ENCODE data around the gene TNF. TPM values are rescaled to one million over a fixed set of nuclear protein-coding genes. Genes with fewer than 3 reads are reported as not detected.

The TNF gene
- total and polyA plus RNA-seq, 2 of the 13 experiments (the other 11 are each of a cell fraction or from before 2014, with no cell fraction given): not detected

DNA sequence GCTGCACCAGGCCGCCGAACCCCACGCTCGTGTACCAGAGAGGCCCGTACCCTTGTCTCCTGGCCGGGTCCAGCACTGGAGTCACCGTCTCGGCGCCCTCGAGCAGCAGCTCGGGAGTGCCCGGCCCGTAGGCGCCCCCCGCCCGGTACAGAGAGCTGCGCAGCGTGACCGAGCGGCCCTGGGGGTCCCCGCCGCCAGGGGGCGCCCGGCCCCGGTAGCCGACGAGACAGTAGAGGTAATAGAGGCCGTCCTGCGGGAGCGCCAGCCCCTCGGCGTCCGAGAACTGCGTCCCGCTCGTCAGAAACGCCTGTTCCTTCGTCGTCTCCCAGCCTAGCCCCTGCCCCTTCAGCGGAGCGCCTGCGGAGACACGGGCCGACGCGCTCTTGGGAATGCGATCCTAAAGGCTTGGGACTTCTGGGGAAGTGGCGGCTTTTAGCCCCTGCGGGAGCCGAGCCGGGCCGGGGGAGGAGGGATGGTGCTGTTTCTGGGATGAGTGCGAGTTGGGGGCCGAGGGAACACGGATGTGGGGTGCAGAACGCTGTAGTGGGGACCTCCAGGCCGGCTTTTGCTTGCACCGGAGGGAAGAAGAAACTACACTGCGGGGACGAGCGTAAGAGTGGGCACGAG, 5.6 kb downstream of the TNF start (continued):
- TF ChIP-seq, protein P1, sequence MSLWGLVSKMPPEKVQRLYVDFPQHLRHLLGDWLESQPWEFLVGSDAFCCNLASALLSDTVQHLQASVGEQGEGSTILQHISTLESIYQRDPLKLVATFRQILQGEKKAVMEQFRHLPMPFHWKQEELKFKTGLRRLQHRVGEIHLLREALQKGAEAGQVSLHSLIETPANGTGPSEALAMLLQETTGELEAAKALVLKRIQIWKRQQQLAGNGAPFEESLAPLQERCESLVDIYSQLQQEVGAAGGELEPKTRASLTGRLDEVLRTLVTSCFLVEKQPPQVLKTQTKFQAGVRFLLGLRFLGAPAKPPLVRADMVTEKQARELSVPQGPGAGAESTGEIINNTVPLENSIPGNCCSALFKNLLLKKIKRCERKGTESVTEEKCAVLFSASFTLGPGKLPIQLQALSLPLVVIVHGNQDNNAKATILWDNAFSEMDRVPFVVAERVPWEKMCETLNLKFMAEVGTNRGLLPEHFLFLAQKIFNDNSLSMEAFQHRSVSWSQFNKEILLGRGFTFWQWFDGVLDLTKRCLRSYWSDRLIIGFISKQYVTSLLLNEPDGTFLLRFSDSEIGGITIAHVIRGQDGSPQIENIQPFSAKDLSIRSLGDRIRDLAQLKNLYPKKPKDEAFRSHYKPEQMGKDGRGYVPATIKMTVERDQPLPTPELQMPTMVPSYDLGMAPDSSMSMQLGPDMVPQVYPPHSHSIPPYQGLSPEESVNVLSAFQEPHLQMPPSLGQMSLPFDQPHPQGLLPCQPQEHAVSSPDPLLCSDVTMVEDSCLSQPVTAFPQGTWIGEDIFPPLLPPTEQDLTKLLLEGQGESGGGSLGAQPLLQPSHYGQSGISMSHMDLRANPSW (CRISPR knock-in tag; IDR thresholded peaks at IDR 0.05; ENCODE audit: borderline replicate concordance): peak; percentile 31; the same call in 1 of the 2 replicates
- TF ChIP-seq, protein P2, sequence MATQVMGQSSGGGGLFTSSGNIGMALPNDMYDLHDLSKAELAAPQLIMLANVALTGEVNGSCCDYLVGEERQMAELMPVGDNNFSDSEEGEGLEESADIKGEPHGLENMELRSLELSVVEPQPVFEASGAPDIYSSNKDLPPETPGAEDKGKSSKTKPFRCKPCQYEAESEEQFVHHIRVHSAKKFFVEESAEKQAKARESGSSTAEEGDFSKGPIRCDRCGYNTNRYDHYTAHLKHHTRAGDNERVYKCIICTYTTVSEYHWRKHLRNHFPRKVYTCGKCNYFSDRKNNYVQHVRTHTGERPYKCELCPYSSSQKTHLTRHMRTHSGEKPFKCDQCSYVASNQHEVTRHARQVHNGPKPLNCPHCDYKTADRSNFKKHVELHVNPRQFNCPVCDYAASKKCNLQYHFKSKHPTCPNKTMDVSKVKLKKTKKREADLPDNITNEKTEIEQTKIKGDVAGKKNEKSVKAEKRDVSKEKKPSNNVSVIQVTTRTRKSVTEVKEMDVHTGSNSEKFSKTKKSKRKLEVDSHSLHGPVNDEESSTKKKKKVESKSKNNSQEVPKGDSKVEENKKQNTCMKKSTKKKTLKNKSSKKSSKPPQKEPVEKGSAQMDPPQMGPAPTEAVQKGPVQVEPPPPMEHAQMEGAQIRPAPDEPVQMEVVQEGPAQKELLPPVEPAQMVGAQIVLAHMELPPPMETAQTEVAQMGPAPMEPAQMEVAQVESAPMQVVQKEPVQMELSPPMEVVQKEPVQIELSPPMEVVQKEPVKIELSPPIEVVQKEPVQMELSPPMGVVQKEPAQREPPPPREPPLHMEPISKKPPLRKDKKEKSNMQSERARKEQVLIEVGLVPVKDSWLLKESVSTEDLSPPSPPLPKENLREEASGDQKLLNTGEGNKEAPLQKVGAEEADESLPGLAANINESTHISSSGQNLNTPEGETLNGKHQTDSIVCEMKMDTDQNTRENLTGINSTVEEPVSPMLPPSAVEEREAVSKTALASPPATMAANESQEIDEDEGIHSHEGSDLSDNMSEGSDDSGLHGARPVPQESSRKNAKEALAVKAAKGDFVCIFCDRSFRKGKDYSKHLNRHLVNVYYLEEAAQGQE (IDR thresholded peaks at IDR 0.05; ENCODE audit: borderline replicate concordance in 1 of 2, low read depth in 1 of 2, low read length in 2 of 2): no peak
- TF ChIP-seq RAD51 (IDR thresholded peaks at IDR 0.05; ENCODE audit: borderline replicate concordance) (no peak), TBL1XR1 (IDR thresholded peaks at IDR 0.05; ENCODE audit: borderline replicate concordance, low read length, partially characterized antibody) (no peak), SRSF1 (optimal IDR thresholded peaks at IDR 0.05; ENCODE audit: low read depth, low read length) (peak; percentile 87), PHF8 (CRISPR knock-in tag; IDR thresholded peaks at IDR 0.05) (peak; percentile 82), REPIN1 (CRISPR knock-in tag; IDR thresholded peaks at IDR 0.05; ENCODE audit: borderline replicate concordance, low read depth) (peak; percentile 79; the same call in 1 of the 2 replicates), HOXA5 (CRISPR knock-in tag; IDR thresholded peaks at IDR 0.05) (peak; percentile 66; the same call in 1 of the 2 replicates), ZNF788 (CRISPR knock-in tag; IDR thresholded peaks at IDR 0.05; ENCODE audit: borderline replicate concordance) (peak; percentile 80; the same call in 1 of the 2 replicates), ZNF7 (CRISPR knock-in tag; IDR thresholded peaks at IDR 0.05) (no peak), SIX1 (CRISPR knock-in tag; IDR thresholded peaks at IDR 0.05; ENCODE audit: borderline replicate concordance) (no peak), ZNF713 (CRISPR knock-in tag; IDR thresholded peaks at IDR 0.05) (0 out of 2 replicates have a peak, but pooled peaks have one; percentile 43)
- TF ChIP-seq, protein P3, sequence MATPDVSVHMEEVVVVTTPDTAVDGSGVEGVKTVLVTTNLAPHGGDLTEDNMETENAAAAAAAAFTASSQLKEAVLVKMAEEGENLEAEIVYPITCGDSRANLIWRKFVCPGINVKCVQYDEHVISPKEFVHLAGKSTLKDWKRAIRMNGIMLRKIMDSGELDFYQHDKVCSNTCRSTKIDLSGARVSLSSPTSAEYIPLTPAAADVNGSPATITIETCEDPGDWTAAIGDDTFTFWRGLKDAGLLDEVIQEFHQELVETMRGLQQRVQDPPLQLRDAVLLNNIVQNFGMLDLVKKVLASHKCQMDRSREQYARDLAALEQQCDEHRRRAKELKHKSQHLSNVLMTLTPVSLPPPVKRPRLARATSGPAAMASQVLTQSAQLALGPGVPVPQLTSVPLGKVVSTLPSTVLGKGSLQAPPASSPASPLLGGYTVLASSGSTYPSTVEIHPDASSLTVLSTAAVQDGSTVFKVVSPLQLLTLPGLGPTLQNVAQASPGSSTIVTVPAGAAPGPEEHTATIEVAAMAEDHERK (CRISPR knock-in tag; IDR thresholded peaks at IDR 0.05; ENCODE audit: low read depth): no peak
- TF ChIP-seq, protein P4, sequence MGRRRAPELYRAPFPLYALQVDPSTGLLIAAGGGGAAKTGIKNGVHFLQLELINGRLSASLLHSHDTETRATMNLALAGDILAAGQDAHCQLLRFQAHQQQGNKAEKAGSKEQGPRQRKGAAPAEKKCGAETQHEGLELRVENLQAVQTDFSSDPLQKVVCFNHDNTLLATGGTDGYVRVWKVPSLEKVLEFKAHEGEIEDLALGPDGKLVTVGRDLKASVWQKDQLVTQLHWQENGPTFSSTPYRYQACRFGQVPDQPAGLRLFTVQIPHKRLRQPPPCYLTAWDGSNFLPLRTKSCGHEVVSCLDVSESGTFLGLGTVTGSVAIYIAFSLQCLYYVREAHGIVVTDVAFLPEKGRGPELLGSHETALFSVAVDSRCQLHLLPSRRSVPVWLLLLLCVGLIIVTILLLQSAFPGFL (CRISPR knock-in tag; IDR thresholded peaks at IDR 0.05): no peak
- TF ChIP-seq, protein P5, sequence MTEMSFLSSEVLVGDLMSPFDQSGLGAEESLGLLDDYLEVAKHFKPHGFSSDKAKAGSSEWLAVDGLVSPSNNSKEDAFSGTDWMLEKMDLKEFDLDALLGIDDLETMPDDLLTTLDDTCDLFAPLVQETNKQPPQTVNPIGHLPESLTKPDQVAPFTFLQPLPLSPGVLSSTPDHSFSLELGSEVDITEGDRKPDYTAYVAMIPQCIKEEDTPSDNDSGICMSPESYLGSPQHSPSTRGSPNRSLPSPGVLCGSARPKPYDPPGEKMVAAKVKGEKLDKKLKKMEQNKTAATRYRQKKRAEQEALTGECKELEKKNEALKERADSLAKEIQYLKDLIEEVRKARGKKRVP (CRISPR knock-in tag; IDR thresholded peaks at IDR 0.05): 0 out of 4 replicates have a peak, but pooled peaks of 1 of the 2 experiments have one; percentile 12
- TF ChIP-seq, protein P6, sequence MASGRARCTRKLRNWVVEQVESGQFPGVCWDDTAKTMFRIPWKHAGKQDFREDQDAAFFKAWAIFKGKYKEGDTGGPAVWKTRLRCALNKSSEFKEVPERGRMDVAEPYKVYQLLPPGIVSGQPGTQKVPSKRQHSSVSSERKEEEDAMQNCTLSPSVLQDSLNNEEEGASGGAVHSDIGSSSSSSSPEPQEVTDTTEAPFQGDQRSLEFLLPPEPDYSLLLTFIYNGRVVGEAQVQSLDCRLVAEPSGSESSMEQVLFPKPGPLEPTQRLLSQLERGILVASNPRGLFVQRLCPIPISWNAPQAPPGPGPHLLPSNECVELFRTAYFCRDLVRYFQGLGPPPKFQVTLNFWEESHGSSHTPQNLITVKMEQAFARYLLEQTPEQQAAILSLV (CRISPR knock-in tag; IDR thresholded peaks at IDR 0.05; ENCODE audit: borderline replicate concordance): peak; percentile 30; the same call in 1 of the 2 replicates
